HG02970 (cell line): Measurements from ENCODE around the gene ZCCHC4.
A peak's percentile ranks its signal among the peaks of the same experiment; 100 is the strongest.
"Not testable (repeated sequence)": the region's sequence is repeated elsewhere in the genome, so short reads cannot be mapped to it uniquely, and the experiment has no call there.

Experiments used
- ATAC-seq: cut with Tn5 transposase; IDR thresholded peaks from one replicate; pipeline ENCODE4 v1.9.1; 2021; ENCODE audit warnings: mild to moderate bottlenecking, moderate library complexity, moderate number of reproducible peaks; ENCODE audit not compliant: unreplicated experiment, low FRiP score

ZCCHC4 gene

DNA sequence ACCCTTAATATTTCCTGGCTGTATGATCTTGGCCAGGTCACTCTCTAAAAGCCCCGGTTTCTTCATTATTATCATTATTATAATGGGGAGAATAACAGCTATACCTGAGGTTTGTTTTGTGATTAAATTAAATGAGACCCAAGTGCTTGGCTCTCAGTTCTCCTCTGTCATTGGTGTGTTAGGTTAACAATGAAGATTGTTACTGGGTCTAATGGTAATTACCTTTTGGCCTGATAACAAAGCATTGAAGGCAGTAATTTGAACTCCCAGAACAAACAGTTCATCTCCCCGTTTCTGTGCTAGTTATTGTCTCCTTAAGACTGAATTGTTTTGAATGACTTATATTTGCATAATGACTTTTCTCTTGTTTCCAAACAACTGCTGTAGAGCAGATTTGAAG, 57.7 kb downstream of the ZCCHC4 start:
- no peak for ATAC-seq

DNA sequence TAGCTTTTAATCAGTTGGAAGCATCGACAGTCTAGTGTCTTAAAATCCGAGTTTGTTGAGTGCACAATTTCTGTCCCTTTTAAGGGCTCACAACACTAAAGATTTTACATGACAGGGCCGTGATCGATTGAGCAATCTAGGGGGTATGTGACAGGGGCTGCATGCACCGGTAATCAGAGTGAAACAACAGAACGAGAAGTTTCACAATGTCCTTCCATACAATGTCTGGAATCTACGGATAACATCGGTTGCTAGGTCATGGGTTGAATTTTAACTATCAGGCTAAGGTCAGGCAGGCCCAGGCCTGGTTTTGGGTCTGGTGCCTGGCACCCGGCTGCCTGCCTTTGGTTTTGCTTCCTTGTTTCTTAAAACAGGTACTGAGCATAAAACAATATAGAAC, 60.0 kb downstream of the ZCCHC4 start:
- ATAC-seq = not testable (repeated sequence)

DNA sequence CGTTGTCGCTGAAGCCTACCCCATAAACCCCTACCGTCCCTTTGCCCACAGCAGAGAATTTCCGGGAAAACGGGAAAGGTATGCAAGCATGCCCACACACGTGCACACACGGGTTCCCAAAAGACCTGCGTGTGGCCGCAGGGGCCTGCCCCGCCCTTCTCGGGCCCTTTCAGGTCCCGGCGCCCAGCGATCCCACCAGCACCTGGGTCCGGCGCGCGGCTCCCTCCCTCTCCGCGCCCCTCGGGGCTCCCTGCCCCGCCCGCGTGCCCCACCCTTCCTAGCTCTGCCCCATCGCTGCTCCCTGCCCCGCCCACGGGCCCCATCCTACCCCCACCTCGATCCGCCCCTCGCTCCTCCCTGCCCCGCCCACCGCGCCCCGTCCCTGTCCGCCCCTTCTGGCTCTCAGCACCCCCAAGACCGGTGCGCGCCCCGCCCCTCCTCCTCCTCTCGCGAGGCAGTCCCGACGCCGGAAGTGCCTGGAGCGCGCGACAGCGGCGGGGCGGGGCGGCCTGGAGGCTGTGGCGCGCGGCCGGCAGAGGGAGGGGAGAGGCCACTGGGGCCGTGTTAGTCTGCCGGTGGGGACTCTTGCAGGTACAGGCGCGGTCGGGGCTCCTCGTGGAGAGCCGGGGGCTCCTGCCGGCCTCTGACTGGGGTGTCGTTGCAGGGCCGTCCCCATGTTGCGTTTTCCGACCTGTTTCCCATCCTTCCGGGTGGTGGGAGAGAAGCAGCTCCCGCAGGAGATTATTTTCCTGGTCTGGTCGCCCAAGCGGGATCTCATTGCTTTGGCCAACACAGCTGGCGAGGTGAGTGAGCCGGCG, 64.4 kb downstream of the ZCCHC4 start, which contains the start of gene ANAPC4:
ANAPC4 (plus strand) TSS at position 510 of the 818 bp plus-strand sequence; CDS start at position 675, 165 bp downstream.
- ATAC-seq = peak; percentile 99

DNA sequence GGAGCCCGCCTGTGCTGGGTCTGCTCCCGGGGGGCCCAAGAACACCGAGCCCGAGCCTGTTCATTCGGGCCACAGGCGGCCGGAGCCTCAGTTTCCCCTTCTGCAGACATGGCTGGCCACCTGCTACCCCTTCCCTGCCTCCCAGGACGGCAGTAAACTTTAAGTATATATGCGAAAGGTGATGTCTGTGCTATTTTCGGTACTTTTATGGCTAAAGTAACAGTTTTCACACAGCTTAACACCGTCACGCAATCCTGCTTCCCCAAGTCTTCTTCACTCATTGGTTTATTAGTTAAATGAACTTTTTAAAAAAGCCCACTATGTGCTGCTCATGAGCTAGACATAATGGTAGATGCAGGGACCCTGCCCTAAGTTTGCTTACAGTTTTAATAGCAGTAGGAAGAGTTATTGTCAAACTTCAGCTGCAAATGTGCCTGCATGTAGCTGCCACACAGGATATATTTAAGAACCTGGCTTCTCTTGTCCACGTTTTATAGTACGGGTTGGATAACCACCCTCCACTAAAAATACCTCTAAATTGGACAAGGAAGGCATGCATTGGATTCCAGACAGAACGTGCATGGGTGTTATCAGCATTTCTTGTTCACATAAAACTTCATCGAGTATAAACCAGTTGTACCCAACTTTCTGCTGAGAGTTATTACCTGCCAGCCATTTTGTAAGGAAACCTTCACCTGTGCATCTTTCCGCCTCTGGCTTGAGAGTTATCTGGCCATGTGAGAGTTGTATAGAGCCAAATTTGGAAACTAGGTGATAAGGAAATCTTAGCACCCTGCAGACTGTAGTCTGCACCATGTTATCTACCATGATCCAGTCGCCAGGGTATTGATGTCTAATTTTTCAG, 65.2 kb downstream of the ZCCHC4 start:
- no peak for ATAC-seq

DNA sequence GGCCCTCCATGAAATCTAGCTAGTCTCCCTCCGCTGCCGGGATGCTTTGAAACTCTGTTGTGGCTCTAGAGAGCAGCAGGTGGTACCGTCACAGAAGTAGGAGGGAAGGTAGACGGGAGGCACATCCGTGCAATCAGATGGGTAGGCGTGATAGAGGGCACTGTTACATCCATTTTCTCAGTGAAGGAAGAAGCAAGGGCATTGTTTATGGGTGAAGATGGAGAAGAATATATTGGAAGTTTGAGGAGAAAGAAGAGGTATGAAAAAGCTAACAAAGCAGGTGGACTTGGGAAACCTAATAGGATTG, 65.8 kb downstream of the ZCCHC4 start:
- ATAC-seq = no peak

DNA sequence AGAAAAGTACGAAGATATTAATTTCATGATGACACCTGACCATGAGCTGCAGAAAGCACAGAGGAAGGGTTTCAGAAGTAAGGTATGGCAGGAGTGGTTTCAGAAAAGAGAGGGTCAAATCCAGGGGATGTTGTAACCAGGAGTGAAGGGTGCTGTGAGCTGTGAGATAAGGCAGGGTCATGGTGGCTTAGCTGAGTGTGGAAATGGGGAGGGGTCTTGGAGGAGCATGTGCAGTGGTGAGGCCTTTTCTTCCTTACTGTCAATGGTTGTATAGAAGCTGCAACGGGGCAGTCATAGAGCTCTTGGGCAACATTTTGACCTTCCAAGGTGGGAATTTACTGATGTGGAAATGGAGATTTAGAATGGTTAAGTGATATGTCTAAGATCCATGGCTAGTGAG, 67.0 kb downstream of the ZCCHC4 start:
- no peak for ATAC-seq

DNA sequence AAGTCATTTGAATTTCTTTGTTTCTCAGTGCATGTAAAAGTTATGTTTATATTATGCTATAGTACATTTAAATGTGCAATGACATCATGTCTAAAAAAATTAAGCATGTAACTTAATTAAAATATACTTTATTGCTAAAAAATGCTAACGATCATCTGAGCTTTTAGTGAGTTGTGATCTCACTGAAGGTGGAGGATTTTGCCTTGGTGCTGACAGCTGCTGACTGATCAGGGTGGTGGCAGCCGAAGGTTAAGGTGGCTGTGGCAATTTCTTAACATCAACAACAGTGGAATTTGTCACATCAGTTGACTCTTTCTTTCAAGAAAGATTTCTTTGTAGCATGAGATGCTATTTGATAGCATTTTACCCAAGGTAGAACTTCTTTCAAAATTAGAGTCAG, 71.1 kb downstream of the ZCCHC4 start:
- ATAC-seq = no peak

DNA sequence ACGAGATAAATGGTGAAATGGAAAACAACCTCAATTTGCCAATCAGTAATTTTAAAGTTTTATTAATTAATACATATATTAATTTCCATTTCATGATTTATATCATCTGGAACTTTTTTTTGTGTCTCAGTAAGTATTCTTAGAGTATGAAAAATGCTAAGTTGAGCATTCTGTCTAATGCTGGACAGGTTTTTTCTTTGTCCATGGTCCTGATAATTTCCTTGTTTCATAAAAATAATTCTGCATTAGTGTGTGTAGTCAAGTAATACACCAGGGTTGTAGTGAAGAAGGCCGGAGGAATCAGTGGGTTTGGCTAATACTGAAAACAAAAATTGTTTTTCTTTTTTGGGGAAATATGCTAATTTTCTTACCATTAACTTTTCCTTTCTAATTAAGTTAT, 74.4 kb downstream of the ZCCHC4 start:
- ATAC-seq = no peak

DNA sequence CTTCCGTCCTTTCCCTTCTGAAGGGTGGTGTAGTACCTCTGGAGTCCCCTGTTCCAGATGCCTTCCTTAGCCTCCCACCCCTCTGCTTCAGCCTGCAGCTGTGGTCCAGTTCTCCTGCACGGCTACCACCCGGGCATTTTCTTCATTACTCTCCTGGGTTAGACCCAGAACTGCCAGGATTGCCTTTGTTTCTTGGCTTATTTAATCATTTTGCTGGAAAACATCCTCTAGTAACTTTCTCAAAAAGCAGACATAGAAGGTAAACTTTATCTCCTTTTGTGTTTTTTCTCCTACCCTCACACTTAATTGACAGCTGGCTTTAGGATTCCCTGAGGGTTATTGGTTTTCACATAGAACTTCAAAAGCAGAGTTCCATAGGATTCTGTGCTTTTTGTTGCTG, 84.7 kb downstream of the ZCCHC4 start:
- ATAC-seq = no peak

DNA sequence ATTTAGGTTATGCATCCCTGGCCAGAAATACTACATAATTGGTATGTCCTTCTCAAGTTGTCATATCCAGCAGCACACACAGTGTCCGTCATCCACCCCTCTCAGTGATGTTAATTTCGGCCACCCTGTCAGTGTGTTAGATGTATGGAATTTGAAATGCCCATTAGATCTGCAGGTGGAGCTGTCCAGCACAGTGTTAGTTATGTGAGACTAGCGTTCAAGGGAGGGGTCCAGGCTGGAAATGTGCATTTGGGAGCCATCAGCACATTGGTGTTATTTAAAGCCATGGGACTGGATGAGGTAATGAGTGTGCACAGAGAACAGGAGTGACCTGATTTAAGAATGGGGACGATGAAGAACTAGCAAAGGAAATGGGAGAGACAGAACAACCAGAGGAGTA, 86.9 kb downstream of the ZCCHC4 start:
- ATAC-seq = no peak

DNA sequence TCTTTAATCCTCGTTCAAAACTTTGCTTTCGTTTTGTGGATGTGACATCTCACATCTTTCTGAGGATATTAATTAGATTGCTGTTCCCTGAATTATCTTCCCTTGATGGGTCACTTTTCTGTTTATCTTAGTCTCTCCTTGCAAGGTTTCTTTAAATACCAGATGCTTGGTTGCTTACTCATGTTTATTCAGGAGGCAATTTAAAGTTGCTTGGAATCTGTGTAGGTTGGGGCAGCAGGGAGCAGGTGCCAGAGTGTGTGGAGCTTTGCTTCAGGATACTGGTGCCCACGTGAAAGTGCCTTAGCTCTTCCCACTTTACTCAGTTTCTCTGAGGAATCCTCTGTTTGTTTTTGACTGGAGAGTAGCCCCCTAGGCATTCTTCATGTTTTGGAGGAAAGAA, 88.5 kb downstream of the ZCCHC4 start:
- no peak for ATAC-seq

DNA sequence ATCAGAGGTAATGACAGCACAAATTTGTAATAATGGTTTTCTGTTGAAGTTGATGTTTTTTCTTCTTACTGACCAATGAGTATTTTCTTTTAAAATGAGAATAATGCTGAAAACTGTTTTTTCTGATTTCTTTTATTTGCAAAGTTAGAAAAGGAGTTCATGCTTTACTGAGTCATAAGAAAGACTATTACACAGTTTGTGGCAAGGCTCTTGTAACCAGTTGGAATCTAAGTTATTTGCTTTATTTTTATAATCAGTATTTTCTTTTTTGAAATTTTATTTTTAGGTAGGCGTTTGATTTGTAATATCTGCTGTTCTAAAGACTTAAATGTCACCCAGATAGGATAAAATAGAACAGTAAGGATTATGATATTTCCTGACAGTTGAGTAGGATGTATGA, 89.9 kb downstream of the ZCCHC4 start:
- ATAC-seq = no peak

DNA sequence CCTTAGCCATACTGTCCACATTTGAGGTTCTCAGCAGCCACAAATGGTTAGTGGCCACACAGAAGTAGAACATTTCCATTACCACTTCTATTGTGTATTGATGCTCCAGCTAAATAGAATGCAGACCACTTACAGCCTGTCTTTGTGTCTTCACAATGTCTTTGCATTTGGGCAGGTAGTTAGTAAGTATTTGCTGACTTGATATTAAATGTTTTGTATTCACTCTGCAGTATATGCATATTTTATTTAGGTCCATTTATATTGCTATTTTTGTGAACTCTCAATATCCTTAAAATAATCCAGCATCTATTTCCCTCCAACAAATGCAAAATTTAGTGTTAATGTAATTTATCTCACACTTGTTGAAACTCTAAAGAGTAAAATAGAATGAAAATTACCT, 91.1 kb downstream of the ZCCHC4 start:
- ATAC-seq = no peak

DNA sequence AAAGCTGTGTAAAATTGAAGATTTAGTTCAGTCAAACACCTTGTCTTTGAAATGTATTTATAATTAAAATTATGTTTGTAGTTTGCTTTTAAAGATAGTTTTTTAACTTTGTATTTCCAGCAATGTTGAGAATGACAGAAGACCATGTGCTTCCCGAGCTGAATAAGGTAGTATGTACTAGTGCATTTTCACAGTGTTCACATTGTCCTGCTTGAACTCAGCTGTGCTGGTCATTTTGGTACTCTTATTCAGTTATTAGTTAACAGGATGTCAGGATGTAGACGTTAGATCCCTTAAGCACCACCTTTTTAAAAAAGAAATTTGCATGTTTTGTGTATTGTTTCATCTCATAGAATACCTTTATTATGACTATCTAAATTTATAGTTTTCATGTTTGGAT, 92.9 kb downstream of the ZCCHC4 start:
- no peak for ATAC-seq

DNA sequence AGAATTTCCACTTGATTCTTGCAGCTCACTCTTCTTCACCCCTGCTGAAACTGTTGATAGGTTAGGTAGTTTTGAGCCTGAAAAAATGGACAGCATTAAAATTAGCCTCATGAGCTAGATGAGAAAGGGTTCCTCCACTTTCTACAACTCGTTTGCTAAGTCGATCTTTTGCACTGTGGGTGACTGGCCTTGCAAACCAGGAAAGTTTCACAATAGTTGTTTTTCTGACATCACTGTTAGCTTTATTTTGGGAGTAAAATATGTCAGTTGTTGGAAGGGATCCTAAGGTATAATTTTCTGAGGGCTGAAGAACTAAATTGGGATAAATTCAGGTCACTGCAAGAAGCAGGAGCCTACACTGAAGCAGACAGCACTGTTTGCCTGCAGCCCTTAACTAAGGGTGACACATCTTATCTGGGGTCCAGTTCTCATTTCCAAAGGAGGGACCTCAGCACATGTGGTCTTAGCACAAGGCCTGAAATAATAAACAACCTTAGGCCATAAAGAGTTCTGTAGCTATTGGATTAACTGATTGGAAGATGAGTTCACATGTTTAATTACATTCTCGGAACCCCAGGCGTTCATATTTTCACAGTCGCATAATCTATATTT, 93.6 kb downstream of the ZCCHC4 start:
- ATAC-seq = no peak

DNA sequence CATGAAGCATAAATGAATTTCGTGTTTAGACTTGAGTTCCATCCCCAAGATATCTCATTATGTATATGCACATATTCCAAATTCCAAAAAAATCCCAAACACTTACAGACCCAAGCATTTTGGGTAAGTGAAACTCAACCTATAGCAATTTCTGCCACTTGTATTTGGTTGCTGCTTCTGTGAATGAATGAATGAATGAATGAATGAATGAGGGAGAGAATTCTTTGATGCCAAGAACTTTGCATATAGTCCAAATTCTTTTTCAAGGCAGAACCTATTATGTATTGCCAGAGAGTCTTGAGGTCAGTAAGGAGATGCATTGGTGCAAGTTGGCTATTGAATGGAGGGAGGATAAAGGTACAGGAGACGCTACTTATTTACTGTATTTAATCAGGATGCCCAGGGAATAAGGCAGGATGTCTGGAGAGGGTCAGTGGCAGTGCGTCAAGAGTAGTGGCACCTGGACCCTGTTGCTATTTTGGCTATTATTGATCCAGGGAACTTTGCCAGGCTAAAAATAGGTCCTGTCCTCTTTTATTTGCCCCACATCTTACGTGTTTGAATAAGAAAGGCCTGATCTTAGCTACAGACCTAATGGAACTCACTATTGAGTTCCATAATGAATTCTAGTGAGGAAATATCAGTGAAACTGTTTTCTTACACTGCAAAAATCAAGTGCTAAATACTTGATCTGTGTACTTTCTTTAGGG, 98.4 kb downstream of the ZCCHC4 start:
- ATAC-seq = no peak

DNA sequence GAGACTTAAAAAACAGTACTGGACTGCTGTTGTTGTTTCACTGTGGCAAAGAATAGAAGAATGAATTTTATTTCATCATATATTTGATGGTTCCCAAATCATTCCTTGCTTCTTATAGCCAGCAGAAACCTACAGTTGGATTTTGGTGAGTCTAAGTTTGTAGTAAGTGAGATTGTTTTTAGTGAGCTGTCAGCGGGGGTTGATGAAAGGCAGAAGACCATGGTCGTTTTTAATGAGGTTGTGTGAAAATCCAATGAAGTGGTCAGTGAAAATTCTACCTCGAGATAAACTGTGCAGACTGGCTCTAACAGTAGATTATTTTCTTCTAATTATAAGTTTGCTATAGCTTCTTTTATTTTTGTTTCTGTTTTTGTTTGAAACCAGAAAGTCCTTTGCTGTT, 100.7 kb downstream of the ZCCHC4 start:
- ATAC-seq = no peak

DNA sequence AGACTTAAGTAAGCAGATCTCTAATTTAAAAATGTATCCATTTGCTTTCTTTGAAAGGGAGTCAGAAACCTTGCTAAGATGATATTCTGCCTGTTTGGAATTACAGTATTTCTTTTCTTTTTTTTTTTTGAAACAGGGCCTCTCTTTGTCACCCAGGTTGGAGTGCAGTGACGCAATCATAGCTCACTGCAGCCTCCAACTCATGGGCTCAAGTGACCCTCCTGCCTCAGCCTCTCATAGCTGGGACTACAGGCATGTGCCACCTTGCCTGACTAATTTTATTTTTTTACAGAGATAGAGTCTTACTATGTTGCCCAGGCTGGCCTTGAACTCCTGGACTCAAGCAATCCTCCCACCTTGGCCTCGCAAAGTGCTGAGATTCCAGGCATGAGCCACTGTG, 104.4 kb downstream of the ZCCHC4 start:
- ATAC-seq = no peak
